Transverse colon (tissue), 4 donors: ENCODE measurements around the gene STAMBPL1. TPM values are rescaled to one million over a fixed set of nuclear protein-coding genes. Genes with fewer than 3 reads are reported as not detected.

Experiments
- DNase-seq: peaks from one replicate; pipeline ENCODE4 v3.0.0-alpha.2; 2019
- H3K27ac ChIP-seq, 4 donors: fragments of 200-600 bp; sonication (generic); 2 replicates each; pipeline ENCODE4 v1.5.1; 2016 to 2018; ENCODE audit warnings: inconsistent platforms in 4 of 4
- H3K27me3 ChIP-seq: fragments of 200-600 bp; sonication (generic); 2 replicates; pipeline ENCODE4 v1.5.1; 2017; ENCODE audit warnings: inconsistent platforms
- H3K36me3 ChIP-seq, 4 donors: fragments of 200-600 bp; sonication (generic); 2 replicates each; pipeline ENCODE4 v1.5.1; 2017 to 2019; ENCODE audit warnings: inconsistent platforms in 4 of 4
- H3K4me1 ChIP-seq, 4 donors: fragments of 200-600 bp; sonication (generic); 2 replicates each; pipeline ENCODE4 v1.5.1; 2017 to 2020; ENCODE audit warnings: inconsistent platforms in 4 of 4
- H3K4me3 ChIP-seq, 4 donors: fragments of 200-600 bp; sonication (generic); 1 replicate in 1 of 4; 2 replicates in 3 of 4; pipeline versions ENCODE4 v1.5.1 to v1.6.1; 2017 to 2019; ENCODE audit warnings: inconsistent platforms in 4 of 4
- H3K9me3 ChIP-seq, 2 donors: fragments of 200-600 bp; sonication (generic); 2 replicates each; pipeline ENCODE4 v1.5.1; 2017 to 2019; ENCODE audit warnings: inconsistent platforms in 2 of 2
- CTCF ChIP-seq, 5 experiments: fragments of 200-600 bp in 3 of 5; fragments of 450-650 bp in 2 of 5; sonication (generic) in 3 of 5; IDR thresholded peaks; 1 replicate in 2 of 5; 2 replicates in 3 of 5; pipeline ENCODE4 v1.5.1; 2016 to 2017; ENCODE audit warnings: antibody characterized with exemption in 5 of 5, inconsistent platforms in 3 of 5, mild to moderate bottlenecking in 2 of 5, moderate library complexity in 1 of 5
- EP300 ChIP-seq: sonication (generic); formaldehyde crosslinking; IDR thresholded peaks from one replicate; pipeline ENCODE4 v1.6.1; 2017; ENCODE audit warnings: antibody characterized with exemption, low read depth
- POLR2A ChIP-seq: fragments of 450-650 bp; IDR thresholded peaks from one replicate; pipeline ENCODE4 v1.6.1; 2016; ENCODE audit warnings: antibody characterized with exemption, mild to moderate bottlenecking, moderate library complexity
- POLR2AphosphoS5 ChIP-seq, 3 donors: sonication (generic); formaldehyde crosslinking; IDR thresholded peaks; one replicate each; pipeline ENCODE4 v1.6.1; 2016; ENCODE audit warnings: antibody characterized with exemption in 3 of 3
- WGBS, 2 donors: methylation state at CpG; one replicate each; pipeline ENCODE4 v1.1.5; 2018; ENCODE audit warnings: low coverage in 1 of 2; 5-methylcytosine and 5-hydroxymethylcytosine counted together
- in situ Hi-C, 4 donors: fragments of 200-750 bp; cut with MboI; loops; one replicate each; pipeline versions ENCODE4 v1.15.0 to v1.15.1; 2017; ENCODE audit warnings: low sequenced_read_pairs in 3 of 4, low pct_ligation_motif_present in 1 of 4, low pct_unique_long_range_greater_than_20kb in 1 of 4
- intact Hi-C: fragments of 100-400 bp; cut with DNase I; formaldehyde crosslinking; loops from one replicate; pipeline ENCODE4 v1.15.1; 2023; ENCODE audit warnings: low total_unique reads
- total RNA-seq, 4 donors: library from RNA; depleted of rRNA; stranded (reverse); fragments of >200 nt; gene quantifications; one replicate each; pipeline ENCODE4 v1.1.0, GENCODE V29; 2016

The STAMBPL1 gene
- total RNA-seq, 4 donors from 2014 or later: 74.8 to 176 (median 134) TPM

GRCh38 chr10:88895250-88895649 is 15.2 kb downstream of the STAMBPL1 start:
- Histone ChIP-seq H3K4me3 (no peak overlapping the region), H3K9me3 (no peaks in the 10 kb centered on the region), H3K36me3 (no peaks in the 10 kb centered on the region), H3K27ac (peak overlapping the region; percentile 84 to 87 (median 86)), H3K4me1 (peaks cover 21 to 88% (median 44%) of the 10 kb centered on the region in 4 donors), H3K27me3 (no peaks in the 10 kb centered on the region)
- 30 to 42% methylated on average over 1 of the region's 1 CpG for WGBS, 2 donors
- in situ Hi-C loops: no loop called here
- intact Hi-C loops: no loop called here
- DNase-seq: no peak
- TF ChIP-seq CTCF (IDR thresholded peaks at IDR 0.05) (peak in 1 of 5 experiments; percentile 22), POLR2AphosphoS5 (IDR thresholded peaks at IDR 0.05) (no peak)

GRCh38 chr10:88896372-88896993 is 16.4 kb downstream of the STAMBPL1 start:
- Histone ChIP-seq H3K9me3 (no peaks in the 10 kb centered on the region), H3K27ac (peak overlapping the region; percentile 84 to 87 (median 86)), H3K4me1 (peaks cover 24 to 96% (median 54%) of the 10 kb centered on the region in 4 donors), H3K36me3 (no peaks in the 10 kb centered on the region), H3K4me3 (no peak overlapping the region), H3K27me3 (no peaks in the 10 kb centered on the region)
- intact Hi-C loops: no loop called here
- 50 to 54% methylated on average over 2 to 4 of the region's 4 CpGs for WGBS, 2 donors
- in situ Hi-C loops: no loop called here
- DNase-seq: peak; percentile 63
- TF ChIP-seq POLR2A (no peak), EP300 (peak; percentile 91), POLR2AphosphoS5 (IDR thresholded peaks at IDR 0.05) (peak in 2 of 3 donors; percentile 48 to 67), CTCF (IDR thresholded peaks at IDR 0.05) (no peak)

GRCh38 chr10:88896994-88897853 is 17.2 kb downstream of the STAMBPL1 start:
- H3K36me3 ChIP-seq: no peaks in the 10 kb centered on the region
- no peaks in the 10 kb centered on the region for H3K27me3 ChIP-seq
- peak overlapping the region; percentile 84 to 87 (median 86) for H3K27ac ChIP-seq
- in situ Hi-C loops (no loop called here), intact Hi-C loops (no loop called here)
- no peaks in the 10 kb centered on the region for H3K9me3 ChIP-seq
- TF ChIP-seq CTCF (IDR thresholded peaks at IDR 0.05) (no peak), POLR2AphosphoS5 (IDR thresholded peaks at IDR 0.05) (peak in 2 of 3 donors; percentile 6 to 53), POLR2A (peak; percentile 11), EP300 (no peak)
- WGBS, 2 donors: 29 to 34% methylated on average over 7 to 8 of the region's 8 CpGs
- peaks cover 28 to 100% (median 61%) of the 10 kb centered on the region in 4 donors for H3K4me1 ChIP-seq
- DNase-seq: peak; percentile 33
- no peak overlapping the region for H3K4me3 ChIP-seq

GRCh38 chr10:88898727-88899126 is 18.7 kb downstream of the STAMBPL1 start:
- H3K27ac ChIP-seq: peak overlapping the region; percentile 84 to 87 (median 86)
- TF ChIP-seq POLR2AphosphoS5 (IDR thresholded peaks at IDR 0.05) (no peak), POLR2A (no peak), EP300 (no peak), CTCF (IDR thresholded peaks at IDR 0.05) (no peak)
- H3K9me3 ChIP-seq: no peaks in the 10 kb centered on the region
- in situ Hi-C loops: no loop called here
- intact Hi-C loops: no loop called here
- DNase-seq: no peak
- 88% methylated on average over 3 of the region's 3 CpGs; no CpG with 5 or more reads in 1 of the 2 donors for WGBS, 2 donors
- no peaks in the 10 kb centered on the region for H3K27me3 ChIP-seq
- H3K4me1 ChIP-seq: peaks cover 31 to 98% (median 62%) of the 10 kb centered on the region in 4 donors
- H3K4me3 ChIP-seq: no peak overlapping the region
- no peaks in the 10 kb centered on the region for H3K36me3 ChIP-seq
